COLO829 (cell line): ENCODE data around the gene ZBTB9.

ENCODE experiments used
- DNase-seq: peaks from one replicate; pipeline ENCODE4 v3.0.0; 2012; ENCODE audit warnings: low spot score

Gene ZBTB9

DNA sequence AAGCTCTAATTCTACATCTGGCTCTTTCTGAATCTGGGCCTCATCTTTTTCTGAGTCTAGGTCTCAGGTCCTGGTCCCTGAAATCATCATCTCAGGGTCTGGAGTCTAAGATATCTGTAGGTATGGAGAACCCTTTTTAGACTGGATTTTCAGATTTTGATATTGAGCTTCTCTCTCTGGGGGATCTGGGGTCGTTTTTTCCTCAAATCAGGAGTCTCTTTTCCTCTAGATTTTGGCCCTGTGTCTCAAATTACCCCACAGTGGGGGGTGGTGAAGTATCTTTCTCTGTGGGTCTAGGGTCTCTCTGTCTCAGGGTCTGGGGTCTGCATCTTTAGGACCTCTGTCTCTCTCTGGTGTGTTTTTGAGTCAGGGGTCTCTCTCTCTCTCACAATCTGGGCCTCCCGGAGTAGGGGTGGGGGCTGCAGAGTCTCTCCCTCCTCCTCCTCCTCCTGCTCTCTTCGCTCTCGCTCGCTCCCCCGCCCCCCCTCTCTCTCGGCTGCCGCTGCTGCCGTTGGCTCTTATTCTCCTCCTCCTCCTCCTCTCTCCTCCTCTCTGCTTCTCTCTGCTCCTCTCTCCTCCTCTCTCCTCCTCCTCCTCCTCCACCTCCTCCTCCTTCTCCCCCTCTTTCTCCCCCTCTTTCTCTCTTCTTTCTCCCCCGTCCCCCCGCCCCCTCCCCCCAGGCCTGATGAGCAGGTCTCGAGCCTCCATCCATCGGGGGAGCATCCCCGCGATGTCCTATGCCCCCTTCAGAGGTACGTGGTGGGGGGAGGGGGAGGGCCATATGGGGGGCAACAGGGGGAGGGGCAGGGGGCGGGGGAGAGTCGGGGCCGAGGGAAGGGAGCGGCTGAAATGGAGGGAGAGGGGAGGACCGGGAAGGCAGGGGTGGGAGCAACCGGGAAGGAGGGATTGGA lies 34.5 kb upstream of the ZBTB9 start, which contains the start of gene SYNGAP1:
TSS of gene SYNGAP1 (plus strand) at position 486 of the 911 bp plus-strand sequence. CDS start at position 686, 200 bp downstream.
- no peak for DNase-seq

DNA sequence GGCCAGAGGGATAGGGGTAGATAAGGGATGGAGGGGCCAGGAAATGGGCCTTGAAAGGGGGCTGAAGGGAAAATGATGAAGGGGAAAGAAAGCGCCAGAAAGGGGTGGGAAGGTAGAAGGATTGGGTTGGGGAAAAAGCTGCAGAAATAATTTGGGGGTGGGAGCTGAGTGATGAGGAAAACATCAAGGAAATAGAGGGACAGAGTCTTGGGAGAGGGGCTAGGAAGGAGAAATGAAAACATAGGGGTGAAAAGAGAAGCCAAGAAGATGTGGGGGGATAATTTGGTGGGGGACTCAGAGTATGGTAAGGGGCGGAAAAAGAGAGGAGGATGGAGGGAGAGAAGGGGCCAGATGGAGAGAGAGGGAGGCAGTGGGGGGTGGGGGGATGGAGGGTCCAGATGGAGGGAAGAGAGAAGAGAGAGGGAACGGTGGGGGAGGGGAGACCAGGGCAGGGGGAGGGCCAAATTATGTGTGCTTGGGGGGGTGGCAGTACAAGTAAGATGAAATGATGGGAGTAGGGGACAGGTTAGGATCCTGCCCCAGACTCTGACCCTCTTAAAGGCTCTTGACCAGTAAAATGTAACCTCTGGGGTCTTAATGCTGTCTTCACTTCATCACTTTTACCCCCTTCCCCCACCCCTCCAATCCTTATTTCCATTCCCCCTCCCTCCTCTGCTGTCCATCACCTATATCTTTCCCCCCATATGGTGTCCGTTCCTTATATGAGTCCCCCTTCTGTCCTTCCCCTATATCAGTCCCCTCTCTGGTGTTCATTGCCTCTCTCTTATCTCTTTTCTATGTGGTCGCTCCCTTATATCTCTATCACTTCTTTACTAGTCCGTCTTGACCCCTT lies 33.7 kb upstream of the ZBTB9 start:
- DNase-seq: no peak

DNA sequence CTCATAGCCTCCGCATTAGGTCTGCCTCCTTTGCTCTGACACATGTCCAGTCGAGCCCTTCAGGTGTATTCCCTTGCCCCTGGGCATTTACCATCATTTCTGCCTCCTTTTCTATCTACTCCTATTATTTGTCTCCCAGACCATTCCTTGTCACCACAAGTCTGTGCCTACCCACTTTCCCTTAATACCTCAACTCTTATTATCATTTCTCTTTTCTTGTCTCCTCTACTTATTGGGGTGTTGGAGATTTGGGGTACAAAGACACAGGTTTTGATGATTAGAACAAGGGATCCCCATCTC lies 33.1 kb upstream of the ZBTB9 start:
- no peak for DNase-seq

DNA sequence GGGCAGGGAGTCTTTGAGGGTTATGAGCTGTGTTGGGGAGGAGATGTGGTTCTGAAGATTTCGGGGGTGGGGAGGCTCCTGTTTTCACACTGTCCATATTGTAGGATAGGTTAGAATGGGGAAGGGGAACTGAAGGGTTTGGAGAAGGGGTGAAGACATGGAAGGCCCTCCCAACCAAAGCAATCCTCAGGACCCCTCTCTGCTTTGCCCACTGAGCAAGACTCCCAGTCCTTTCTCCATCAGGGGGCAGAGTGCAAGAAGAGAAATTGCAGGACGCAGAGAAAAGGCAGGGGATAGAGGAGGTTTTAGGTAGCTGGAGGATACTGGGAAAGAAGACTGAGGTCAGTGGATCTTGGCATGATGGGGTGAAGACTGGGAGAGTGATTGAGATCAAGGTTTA lies 30.6 kb upstream of the ZBTB9 start:
- no peak for DNase-seq

DNA sequence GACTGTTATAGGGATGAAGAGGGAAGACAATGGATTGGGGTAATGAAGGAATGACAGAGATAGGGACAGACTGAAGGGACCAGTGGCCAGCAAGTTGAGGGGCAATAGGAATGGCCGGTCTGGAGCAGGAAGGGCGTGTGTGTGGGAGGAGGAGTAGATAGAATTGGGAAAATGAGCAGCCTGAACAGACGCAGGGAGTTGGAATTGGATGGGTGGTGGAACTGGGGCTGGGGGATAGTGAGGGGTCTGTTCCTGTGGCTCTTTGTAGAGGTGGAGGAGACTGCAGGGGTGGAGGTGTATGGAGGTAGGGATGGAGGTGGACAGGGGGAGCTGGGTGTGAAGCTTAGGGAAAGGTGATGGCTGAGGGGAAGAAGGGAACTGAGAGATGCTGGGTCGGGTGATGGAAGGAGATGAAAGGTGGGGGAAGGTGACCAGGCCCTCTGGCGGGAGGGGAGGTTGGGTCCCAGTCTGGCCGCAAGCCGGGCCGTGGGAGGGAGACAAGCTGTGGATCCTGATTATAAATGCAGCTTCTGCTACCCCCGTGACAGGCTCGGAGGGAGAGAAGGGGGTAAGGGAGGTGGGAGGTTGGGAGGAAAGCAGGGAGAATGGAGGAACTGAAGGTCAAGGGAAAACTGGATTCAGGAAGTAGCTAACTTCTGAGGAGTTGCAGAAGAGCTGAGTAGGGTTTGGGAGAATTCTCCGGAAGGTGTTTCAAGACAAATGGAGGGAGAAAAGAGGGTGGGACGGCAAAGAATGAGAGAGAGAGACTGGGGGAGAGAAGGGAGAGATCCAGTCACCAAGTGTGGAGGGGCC lies 29.3 kb upstream of the ZBTB9 start:
- DNase-seq: no peak

DNA sequence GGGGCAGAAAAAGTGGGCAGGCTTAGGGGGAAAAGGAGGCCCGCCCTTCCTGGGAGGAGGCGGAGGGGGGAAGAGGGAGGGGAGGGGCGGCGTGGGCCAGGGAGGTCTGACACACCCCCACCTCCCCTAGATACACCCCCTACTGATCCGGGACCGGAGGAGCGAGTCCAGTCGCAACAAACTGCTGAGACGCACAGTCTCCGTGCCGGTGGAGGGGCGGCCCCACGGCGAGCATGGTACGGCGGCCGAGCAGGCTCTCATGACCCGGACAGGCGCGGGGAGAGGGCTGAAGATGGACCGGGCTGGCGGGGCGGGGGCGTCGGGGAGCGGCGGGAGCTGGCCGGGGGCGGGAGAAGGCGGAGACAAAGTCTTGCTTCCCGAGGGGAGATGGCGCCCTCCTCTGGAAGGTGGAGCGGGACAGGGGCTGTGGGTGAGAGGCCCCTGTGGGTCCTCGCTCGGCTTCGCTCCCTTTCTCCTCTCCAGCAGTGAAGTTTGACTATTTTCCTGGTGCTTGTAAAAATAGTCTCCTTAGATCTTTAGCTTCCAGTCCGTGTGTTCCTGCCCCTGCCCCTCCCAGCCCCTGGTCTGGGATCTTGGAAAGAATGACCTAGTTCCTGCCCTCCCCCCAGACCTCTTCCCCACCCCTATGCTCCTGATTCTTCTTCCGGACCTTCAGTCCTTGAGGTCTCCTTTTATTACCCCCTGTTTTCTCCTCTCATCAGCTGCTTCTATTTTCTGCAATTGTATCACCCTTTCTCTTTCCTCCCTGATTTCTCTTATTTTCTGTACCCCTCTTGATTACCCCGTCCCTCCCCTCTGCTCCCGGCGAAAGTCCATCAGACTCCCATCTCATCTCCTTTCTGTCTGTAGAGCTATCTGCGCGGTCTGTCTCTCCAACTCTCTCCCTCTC lies 28.5 kb upstream of the ZBTB9 start:
- peak; percentile 94 for DNase-seq

DNA sequence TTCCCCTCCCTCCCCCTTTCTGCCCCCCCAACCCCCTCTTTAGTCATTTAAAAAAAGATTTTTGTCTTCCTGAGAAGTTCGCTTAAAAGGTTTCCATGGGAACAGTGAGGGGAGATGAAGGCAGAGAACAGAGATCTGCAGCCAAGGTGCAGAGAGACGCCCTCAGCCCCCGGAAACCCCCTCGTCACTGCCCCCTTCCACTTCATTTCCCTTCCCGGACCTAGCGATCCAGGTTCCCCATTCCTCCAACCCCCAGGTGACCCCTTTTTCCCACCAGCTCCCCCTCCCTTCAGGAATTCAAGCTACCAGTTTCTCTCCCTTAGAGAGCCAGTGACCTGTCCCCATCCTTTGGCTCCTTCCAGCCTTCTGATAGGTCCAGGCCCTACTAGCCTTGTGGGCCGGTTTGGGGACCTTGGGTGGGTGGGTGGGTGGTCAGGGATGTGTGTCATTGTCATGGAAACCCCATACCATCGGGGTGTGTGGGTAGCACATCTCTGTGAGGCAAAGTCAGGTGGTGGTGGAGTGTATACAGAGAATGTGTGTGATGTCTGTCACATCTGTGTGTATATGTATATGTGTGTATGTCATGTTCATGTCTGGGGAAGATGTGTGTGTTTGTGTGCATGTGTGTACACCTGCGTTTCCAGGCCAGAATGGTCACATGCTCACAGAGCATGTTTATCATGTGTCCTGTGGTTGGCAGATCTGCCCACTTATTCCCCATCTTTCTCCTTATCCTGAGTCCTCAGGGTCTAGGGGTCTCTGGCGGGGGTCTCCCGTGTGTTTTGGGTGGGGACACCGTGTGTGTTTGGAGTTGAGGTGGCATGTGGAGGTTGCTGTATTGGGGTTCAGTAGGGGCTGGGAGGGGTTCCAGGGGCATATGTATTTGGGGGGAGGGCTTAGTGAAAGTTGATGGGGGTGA lies 27.5 kb upstream of the ZBTB9 start:
- peak; percentile 22 for DNase-seq

DNA sequence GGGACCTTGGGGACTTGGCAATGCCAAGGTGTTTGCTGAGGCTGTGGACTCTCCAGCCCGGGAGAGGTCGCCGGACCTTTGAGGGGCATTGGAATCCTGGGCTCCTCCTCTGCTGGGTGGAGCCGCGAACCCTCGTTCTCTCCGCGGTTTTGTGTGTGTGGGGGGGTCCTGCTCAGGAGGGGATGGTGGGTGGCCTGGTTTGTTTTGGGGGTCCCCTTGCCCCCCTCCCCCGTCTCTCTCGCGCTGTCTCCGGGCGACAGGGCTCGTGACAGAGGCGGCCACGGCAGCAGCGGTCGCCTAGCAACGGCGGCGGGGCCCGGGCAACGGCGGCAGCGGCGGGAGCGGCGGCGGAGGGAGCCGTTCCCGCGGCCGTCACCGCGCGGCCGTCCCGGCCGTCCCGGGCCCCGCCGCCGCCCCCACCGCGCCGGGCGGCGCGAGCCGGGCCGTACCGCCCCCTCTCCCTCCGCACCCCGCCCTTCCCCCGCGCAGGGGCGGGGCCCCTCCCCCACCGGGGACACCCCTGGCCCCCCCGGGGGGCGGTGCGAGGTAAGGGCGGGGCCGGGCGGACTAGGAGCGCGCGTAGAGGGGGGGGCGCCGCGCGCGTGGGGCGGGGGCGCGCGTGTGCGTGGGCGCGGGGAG lies 26.7 kb upstream of the ZBTB9 start:
- peak; percentile 42 for DNase-seq

DNA sequence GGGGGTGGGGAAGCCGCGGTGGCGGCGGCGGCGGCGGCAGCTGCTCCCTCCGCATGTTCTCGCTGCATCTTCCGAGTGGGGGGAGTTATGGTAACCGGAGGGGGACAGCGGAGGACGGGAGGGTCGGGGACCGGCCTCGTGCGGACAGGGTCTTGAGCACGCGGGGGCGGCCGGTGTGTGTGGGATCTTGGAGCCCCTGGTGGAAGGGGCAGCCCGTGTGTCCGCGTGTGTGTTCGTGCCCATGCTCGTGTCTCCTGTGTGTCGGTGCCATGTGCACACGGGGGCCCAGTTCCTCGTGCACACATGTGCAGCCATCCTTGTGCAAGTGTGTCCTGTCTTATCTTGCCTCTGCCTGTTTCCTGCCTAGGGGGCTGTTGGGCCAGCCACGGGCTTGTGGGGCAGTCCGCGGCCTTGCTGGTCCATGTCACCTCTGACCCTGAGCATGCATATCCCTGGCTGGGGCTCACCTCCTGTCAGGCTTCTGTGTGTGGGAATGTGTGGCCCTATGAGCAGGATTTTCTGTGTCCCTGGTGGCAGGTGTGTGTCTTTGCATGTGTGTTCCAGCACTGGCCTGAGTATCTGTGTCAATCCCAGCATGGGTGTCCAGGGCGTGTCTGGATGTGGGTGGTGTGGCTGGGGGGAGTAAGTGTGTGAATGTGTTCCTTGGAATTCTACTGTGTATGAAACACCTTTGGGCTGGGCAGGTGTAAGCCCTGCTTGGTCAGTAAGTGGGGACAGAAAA lies 26.0 kb upstream of the ZBTB9 start:
- peak; percentile 67 for DNase-seq

DNA sequence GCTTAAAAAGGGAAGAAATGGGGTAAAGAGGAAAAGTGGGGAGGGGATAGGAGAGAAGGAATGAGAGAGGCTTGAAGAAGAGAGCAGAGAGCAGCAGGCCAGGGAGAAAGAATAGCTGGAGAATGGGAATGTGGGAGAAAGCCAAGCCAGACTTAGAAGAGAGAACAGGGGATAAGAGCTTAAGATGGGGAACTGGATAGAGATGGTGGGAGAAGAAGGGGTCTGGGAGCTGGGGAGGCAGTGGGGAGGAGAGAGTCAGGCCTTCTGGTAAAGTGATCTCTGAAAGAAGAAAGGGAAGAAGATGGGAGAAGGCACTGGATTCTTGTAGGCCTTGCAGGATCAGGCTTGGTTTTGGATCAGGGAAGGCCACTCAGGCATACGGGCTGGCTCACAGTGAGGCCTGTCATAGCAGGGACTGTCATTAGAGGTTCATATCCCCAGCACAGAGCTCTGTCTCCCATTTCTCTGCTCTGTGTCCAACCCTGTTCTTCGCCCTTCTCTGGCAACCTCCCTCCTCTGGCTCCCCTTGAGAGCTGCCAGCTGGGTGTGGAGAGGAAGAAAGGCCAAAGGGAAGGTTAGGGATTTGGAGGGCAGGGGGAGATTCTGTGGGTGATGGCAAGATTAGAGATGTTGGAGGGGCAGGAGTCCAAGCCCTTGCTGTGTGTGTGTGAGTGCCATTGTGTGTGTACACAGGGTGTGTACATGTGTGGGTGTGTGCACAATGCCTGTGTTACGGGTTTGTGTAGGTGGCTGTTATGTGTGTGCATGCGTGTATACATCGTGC lies 25.2 kb upstream of the ZBTB9 start:
- DNase-seq: no peak

DNA sequence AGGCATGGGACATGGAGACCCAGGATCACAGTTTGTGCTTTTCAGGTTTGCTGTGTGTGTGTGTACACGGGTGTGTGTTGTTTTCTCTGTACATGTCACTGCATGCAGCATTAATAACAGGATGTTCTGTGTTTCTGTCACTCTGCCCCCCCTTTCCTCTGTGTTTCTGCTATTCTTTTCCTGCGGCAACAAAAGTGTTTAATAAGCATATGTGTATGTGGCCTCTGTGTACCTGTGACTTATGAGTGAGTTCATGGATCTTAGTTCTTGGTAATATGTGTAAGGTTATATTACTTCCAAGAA lies 24.7 kb upstream of the ZBTB9 start:
- DNase-seq: no peak

DNA sequence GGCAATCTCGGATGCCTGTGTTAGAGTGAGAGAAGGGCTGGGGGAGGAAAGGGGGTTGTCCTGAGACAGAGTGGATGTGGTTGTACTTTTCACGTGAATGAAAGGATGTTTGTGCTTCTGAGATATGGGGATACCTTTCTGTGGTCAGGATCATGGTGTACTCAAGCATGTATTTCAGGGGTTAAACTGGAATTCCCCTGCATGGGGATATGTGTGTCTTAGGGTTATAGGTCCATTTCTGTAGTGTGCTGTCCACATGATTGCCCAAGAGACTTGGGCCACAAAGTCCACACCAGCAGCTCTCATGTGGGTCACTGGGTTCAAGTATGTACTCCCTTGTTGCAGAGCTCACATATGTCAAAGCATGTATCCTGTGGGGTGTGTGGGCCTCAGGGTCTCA lies 24.0 kb upstream of the ZBTB9 start:
- no peak for DNase-seq

DNA sequence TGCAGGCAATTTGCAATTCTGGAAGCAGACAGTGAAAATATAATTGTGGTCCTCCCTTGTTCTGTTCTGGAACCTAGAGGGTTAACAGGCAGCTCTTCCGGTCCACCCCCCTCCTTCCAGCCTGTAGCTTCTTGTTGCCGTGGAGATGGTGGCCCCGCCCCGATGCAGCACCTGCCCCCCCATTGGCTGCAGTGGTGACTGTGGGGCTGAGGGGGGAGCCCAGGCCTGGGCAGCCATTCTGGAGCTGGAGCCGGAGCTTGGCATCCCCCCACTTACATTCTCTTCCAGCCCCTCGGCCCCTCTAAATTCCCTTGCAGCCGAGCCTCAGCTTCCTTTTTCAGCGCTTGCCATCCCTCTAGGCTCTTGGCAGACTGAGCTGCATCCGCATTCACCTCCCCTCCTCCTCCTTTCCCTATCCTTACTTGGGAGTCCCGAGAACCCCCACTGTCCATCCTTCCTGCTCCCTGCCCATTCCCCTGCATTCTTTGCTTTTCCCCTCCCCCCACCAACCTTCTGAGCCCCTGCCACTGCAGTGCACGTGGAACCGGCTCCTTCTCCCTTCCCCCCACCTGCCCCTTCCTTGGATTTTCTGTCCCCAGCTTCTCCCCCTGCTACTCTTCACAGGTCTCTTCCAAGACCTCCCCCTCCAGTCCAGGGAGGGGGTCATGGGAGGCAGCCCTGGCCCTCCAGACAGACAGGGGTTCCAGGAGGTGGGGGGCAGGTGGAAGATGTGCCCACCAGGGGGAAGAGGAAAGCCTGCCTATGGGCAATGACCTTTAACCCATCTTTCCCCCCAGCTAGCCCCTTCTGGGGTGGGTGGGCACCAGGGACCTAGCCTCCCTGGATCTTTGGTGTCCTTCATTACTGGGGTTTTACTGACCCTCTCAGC lies 23.1 kb upstream of the ZBTB9 start:
- DNase-seq: peak; percentile 83

DNA sequence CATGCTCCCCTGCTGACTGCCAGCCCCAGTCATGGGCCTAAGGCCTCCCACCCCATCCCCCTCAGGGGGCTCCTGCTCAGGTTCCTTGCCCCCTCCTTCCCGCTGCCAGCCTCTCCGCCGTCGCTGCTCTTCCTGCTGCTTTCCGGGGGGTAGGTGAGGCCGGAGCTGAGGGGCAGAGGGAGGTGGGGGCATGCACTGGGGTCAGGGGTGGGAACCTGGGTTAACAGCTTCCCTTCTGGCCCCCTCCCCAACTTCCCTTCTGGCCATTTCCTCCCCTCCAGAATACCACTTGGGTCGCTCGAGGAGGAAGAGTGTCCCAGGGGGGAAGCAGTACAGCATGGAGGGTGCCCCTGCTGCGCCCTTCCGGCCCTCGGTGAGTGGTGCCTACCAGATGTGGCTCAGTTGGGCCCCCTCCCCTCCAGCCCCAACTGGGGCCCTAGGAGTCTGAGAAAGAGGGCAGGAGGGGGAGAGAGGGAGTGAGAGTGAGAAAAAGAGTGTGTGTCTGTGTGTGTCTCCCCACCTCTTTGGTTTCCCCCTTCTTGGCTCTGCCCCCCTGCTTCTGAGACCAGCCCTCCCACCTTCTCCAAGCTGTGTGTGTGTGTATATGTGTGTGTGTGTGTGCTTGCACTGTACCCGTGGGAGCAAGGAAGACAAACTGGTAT lies 22.4 kb upstream of the ZBTB9 start:
- DNase-seq: no peak

DNA sequence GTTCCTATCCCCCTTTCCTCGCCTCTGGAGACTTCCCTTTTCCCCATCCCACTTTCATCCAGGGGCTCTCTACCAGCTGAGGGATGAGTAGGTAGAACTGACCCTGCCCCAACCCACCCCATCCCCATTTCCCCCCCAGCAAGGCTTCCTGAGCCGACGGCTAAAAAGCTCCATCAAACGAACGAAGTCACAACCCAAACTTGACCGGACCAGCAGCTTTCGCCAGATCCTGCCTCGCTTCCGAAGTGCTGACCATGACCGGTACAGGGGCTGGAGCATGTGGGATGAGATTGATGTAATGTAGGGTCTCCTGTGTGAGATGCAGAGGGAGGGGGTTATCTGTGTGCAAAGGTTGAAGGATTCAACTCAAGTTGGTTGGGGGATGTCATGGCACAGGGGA lies 21.8 kb upstream of the ZBTB9 start:
- no peak for DNase-seq

DNA sequence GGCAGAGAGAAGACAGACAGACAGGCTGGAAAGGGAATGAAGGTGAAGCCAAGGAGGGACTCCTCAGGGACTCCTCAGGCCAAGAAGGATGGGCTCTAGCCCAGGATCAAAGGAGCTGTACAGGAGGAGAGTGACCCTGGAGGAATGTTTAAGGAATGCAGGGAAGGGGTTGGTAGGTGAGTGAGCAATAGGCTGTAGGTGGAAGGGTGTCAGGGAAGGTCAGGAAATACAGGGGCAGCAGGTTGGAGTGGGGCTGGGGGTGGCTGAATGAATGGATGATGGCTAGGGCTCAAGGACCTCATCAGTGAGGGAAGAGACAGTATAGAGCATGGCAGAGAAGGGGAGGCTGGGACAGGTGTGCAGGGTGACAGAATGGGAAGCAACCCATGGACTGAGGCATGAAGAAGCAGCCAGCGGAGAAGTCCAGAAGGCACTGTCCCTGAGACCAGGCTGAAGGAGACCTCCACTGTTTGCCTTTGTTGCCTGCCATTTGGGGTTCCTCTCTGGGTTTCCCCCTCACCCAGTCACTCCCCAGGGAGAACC lies 21.3 kb upstream of the ZBTB9 start:
- no peak for DNase-seq
